HepG2 (cell line): Measurements from ENCODE around the gene MOXD1. TPM values are rescaled to one million over a fixed set of nuclear protein-coding genes. Genes with fewer than 3 reads are reported as not detected.

Experiments
- ARID4A ChIP-seq: sonication (generic); formaldehyde crosslinking; IDR thresholded peaks from 2 replicates; pipeline ENCODE4 v1.5.0; 2020; ENCODE audit warnings: mild to moderate bottlenecking, missing genetic modification reagents, borderline replicate concordance
- CEBPZ ChIP-seq: IDR thresholded peaks from 2 replicates; pipeline ENCODE4 v1.6.1; 2012; ENCODE audit warnings: low read length, improper control_type of control experiment
- EHMT2 ChIP-seq: fragments of 200-600 bp; sonication (generic); IDR thresholded peaks from 2 replicates; pipeline ENCODE4 v1.7.0; 2017; ENCODE audit warnings: antibody characterized with exemption, low read depth, low read length, borderline replicate concordance
- STAG1 ChIP-seq: sonication (generic); formaldehyde crosslinking; IDR thresholded peaks from 2 replicates; pipeline ENCODE4 v1.4.0; 2020; ENCODE audit warnings: missing genetic modification reagents
- UBTF ChIP-seq: sonication (generic); formaldehyde crosslinking; IDR thresholded peaks from 2 replicates; pipeline ENCODE4 v1.4.0; 2020; ENCODE audit warnings: mild to moderate bottlenecking, missing genetic modification reagents
- XBP1 ChIP-seq: sonication (generic); formaldehyde crosslinking; IDR thresholded peaks from 2 replicates; pipeline ENCODE4 v1.5.0; 2020; ENCODE audit warnings: missing genetic modification reagents
- ZNF329 ChIP-seq: sonication (generic); formaldehyde crosslinking; IDR thresholded peaks from 2 replicates; pipeline ENCODE4 v1.9.0; 2021; ENCODE audit warnings: low read depth, mild to moderate bottlenecking, missing genetic modification reagents
- ZNF782 ChIP-seq: sonication (generic); formaldehyde crosslinking; IDR thresholded peaks from 2 replicates; pipeline ENCODE4 v1.4.0; 2020; ENCODE audit warnings: missing genetic modification reagents, mild to moderate bottlenecking, borderline replicate concordance
- polyA plus RNA-seq, 8 experiments: library from polyadenylated mRNA; depleted of rRNA in 3 of 8; stranded (reverse) in 7 of 8; unstranded in 1 of 8; fragments of >200 nt; fragmentation: Illumina TruSeq in 4 of 8; extraction: Trizol in 4 of 8; gene quantifications; 2 replicates each; pipeline versions ENCODE4 v1.2.1 to v1.2.3, GENCODE V29; 2011 to 2016; ENCODE audit warnings: low read depth in 4 of 8, missing spikeins in 1 of 8, mixed read lengths in 1 of 8; ENCODE audit not compliant: insufficient read depth in 1 of 8
- total RNA-seq, 5 experiments: library from RNA; depleted of rRNA; stranded (reverse); fragments of >200 nt; fragmentation: Illumina TruSeq; extraction: Trizol; gene quantifications; 2 replicates each; pipeline ENCODE4 v1.2.3, GENCODE V29; 2016; ENCODE audit warnings: low read depth in 1 of 5

MOXD1 gene
- total and polyA plus RNA-seq, 2 of the 13 experiments (the other 11 are each of a cell fraction or from before 2014, with no cell fraction given) = 0.03 TPM; not detected in 1

GRCh38 chr6:132252113-132252512 lies 149.2 kb downstream of the MOXD1 start (continued):
- TF ChIP-seq ARID4A (CRISPR knock-in tag) (no peak), UBTF (CRISPR knock-in tag) (no peak), EHMT2 (no peak), CEBPZ (no peak), STAG1 (CRISPR knock-in tag) (no peak), ZNF782 (CRISPR knock-in tag) (no peak), XBP1 (CRISPR knock-in tag) (no peak), ZNF329 (no peak)
